GM18868 (cell line): ENCODE results near the gene LRTM2.

Experiments
- ATAC-seq: cut with Tn5 transposase; IDR thresholded peaks from one replicate; pipeline ENCODE4 v1.9.1; 2021; ENCODE audit warnings: mild to moderate bottlenecking, moderate library complexity; ENCODE audit not compliant: unreplicated experiment

The LRTM2 gene

DNA sequence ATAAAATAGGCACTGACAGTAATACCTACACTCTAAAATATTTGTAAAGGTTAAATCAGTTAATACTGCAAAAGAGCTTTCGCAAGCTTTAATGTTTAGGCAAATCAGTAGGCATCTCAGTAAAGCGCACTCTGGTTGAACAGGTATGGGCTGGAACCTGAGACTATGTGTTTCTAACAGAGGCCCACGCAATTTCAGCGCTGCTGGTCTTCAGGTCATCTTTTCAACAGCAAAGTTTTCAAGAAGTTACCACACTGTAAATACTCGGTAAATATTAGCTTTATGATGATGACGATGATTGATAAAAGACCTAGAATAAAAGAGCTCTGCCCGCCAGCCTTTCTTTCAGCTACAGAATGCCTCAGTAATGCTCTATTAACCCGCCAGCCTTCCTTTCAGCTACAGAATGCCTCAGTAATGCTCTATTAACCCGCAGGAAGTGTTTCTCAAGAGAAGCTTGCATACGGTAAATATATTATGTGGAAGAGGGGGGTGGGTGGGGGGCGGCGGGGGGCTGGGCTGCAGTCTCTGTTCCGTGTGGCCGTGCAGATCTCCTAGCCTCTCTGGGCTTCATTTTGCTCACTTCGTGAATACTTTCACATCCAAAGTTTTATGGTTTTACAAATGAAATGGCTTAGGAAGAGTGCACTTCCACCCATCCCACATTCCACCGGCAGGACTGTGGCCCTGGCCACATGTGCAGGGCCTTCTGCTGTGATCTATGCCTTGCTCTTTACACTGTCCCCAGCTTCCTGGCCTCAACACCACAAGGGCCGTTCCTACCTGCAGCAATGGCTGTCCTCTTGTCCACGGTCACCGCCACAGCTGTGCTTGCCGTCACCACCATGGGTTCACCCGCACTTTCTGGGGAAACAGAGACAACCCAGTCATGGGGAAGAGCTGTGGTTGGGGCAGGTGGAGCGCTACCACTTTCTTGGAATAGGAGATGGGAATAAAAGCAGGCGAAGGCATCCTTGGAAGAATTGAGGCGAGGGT, 19.9 kb downstream of the LRTM2 start:
- ATAC-seq: no peak

DNA sequence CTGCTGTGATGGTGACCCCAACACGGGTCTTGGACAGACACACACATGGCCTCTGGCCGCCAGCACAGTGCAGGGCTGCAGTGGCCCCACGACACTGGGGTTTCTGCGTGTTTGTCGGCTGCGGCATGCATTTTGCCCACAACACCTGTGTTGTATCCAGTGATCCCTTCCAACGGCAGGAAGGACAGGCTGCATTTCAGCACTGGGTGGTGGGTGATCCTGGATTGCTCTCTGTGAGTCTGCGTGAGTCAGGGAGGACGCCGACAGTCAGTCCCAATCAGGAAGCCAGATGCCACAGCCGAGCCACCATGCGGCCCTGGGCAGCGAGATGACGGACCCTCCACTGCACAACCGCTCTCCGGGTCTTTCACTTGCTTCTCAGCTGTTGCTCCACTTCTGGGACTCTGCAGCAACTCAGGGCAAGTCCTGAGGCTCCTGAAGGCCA, 20.6 kb downstream of the LRTM2 start:
- ATAC-seq: no peak

DNA sequence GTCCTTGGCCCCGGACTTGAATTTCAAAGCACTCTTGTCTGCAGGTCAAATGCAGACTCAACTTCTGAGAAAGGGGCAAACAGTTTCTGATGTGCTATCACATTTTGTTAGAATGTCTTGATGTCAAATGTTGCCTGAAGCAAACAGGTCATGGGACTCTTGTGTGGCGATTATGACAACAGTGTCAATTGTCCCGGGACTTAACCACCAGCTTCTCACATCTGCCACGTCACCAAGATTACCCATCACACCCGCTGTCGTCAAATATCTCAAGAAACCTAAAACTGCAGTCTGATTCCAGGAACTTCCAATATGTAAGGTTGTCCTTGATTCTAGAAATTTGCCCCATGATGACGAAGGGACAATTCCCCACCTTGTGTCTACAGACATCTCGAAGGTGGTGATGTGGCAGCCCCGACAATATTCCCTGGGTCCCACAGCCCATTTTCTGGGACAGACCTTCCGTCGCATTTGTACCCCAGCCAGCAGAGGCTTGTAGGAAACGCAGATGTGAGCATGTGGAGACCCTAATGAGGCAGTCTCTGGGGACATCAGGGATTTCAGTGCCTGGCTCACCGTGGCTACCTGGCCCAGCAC, 21.3 kb downstream of the LRTM2 start:
- no peak for ATAC-seq

DNA sequence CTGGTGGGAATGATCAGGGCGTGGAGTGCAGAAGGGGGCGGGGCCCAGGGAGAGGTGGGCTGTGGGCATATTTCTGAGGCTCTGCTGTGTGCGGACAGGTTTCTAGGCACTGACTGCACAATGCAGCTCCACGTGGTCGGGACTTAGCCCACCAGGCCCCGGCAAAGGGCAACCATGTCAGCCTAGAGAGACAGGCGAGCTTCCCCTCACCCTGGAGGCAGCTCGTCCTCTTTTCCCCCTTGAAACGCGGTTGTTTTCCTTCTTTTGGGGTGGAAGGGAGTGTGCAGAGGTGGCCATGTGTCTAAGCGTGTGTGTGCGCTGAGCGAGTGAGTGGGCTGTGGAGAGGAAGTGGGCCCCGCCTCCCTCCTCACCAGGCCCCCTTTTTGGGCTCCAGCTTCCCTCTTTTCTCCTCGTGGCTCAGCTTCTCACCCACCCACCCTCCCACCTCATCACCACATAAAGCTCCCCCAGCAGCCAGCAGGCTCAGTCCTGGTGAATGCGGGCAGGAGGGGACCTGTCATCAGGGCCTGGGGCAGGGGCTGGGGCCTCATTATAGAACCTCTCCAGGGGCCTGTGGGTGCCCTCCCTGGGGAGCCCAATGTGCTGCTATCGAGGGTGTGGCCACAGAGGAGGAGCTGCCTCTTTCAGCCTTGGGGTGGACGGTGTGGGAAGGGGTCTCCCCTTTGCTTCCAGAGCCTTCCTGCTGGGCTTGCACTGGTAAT, 22.0 kb downstream of the LRTM2 start:
- no peak for ATAC-seq

DNA sequence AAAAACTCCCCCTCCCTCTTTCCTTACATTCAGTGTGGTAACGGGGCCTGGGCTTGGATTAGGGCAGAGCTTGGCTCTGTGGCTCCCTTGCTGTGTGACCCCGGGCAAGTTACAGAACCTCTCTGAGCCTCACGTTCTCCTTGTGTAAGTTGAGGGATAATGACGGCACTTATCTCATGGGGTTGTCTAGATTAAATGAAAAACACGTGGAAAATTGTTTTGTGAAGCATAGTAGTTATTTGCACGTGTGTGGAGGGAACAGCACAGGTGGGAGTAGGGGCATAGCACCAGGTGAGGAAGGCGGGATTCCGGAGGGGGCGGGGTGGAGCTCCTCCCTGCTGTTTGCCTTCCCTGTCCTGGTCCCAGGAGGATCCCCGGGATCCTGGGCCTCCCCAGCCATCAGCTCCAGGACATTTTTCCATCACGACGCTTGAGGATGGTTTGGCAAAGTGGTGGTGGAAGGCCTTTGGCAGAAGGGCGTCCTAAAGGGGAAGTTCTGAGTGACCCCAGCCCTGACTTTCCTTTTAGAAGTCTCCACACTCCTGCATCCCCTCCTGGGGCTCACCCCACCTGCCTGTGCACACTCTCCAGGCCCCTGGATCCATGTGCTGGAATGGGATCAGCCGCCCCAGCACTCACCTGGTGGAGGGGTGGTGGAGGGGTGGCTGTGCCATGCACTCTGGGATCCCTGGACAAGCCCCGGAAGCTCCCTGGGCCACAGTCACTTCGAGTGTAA, 22.7 kb downstream of the LRTM2 start:
- ATAC-seq: no peak

DNA sequence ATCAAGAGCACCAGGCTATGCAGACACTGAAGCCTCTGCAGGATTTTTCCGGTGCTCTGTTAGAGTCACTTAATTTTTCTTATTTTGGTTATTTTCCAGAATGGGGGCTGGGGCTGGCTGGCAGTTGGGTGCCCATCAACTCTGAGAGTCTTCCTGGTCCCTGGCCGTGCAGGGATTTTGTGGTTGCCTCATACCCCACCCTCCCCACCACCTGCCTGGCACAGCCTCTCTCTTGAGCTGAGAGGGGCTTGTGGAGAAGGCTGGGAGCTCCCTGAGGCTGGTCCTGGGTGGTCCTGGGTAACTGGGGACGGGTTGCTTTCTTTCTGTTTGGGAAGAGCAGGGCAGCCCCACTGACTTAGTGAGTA, 23.3 kb downstream of the LRTM2 start:
- ATAC-seq: no peak

DNA sequence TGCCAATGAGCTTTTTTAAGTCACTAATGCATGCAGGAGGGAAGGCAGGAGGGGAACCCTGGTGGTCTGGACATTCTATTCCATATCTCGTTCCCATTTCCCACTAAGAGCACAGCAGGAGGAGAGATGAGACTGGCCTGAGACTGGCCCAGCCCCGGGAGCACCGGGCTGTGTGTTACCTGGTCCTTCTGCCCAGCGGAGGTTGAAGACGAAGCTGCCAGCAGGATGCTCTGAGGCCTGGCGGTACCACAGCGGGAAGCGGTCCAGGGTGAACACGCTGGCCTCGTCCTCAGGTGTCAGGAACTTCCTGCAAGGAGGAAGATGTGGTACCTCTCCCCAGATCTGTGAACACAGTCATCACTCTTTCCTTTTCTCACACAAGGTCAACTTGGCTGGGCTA, 23.9 kb downstream of the LRTM2 start:
- no peak for ATAC-seq

DNA sequence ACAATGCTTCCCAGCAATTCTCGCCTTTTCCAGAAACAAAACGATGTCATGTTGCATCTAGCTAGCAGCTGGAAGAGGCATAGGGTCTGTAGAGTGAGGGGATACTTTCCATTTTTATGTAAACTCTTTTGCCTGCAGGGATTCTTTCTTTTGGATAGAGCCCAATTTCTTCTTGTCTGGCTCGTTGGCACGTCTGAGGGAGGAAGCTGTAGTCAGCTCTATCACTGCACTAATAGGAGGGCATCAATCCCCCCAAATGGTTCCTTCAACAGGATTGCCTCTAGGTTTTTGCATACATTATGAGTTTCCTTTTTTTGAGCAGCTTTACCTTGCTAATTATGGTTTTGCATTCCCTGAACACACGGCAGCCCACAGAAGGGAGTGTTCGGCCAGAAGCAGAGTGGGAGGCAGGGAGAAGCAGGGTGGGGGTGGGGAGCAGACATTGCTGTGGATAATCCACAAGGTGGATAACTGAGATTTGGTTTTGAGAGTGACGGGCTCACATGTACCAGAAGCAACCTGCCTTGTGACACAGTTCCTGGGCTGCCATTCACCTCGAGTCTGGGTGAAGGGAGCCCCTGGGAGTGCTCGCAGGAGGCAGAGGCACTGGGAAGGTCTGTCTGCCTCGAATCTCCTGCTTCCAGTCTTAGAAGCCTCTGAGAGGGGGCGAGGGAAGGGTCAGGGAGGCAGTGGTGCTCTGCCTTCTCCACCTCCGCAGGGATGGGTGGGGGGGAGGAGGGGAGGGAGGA, 24.5 kb downstream of the LRTM2 start:
- no peak for ATAC-seq

DNA sequence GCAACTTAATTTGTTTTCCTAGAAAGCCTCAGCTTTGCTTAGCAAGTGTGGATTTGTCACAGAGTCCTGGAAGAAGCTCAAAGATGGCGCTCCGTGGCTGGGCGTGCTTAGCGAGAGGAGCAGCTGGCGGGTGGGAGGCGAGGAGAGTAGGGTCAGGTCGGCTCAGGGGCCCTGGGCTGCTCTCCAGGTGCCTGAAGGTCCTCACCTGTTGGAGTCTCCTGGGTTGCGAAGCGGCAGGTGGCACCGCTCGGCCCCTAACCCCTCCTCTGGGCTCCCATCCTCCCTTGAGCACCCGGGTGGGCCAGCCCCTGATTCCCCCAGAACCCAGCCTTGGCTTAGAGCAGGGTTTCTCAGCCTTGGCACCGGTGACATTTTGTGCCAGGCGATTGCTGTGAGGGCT, 25.1 kb downstream of the LRTM2 start:
- ATAC-seq: no peak

DNA sequence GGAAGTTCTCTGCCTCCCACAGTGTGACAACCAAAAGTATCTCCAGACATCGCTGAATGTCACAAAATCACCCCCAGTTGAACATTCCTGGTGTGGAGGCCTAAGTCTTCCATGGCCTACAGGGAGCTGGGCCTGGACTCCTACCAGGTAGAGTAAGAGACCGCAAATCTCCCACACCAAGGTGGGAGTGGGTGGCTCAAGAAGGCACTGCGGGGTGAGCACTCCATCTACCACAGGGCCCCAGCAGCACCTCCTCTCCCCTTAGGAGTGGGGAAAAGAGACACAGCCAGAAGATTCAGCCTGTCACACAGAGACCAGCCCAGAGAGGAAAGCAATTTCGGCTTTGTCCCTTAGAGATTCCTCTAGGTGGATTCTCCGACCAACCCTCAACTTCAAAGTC, 25.5 kb downstream of the LRTM2 start:
- no peak for ATAC-seq

DNA sequence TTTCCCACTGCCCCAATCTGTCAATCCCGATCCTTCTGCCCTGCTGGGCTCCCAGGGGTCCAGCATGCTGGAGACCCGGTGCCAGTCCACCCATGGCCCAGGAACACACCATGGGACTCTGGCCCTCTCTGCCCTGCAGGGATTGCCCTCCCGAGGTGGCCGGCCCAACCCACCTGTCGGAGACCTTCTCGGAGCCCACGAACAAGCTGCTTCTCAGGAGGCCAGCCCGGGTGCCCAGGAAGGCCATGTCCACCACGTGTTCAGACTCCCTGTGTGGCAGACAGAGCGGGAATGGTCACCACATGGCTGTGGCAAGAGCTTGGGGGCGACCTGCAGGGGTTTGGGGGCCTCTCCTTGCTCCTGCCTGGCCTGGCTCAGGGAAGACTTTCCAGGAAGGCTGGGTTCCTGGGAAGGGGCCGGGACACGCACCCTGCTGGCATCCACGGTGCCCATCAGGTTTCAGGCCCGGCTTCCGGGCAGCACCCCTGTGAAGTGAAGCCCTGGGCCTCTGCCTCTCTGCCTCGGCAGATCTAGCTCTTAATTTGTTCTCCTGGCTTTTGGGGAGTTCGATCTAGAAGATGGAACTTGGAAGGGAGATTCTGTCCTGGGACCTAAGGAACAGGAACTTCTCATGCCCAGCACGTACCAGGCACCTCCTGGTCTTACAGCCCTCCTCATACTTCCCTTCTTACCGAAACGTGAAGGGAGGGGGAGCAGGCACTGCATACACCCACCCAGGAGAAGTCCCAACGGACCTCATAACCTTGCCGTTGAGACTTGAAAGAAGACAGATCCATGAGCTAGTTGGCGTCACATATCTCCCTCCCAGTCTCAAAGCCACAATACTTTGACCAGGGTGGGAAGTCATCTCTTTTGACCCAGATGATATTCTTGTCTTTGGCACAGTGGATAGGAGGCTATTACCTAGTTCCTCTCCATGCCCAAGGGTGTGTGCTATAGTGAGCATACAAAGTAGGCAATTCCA, 26.3 kb downstream of the LRTM2 start:
- ATAC-seq: no peak

DNA sequence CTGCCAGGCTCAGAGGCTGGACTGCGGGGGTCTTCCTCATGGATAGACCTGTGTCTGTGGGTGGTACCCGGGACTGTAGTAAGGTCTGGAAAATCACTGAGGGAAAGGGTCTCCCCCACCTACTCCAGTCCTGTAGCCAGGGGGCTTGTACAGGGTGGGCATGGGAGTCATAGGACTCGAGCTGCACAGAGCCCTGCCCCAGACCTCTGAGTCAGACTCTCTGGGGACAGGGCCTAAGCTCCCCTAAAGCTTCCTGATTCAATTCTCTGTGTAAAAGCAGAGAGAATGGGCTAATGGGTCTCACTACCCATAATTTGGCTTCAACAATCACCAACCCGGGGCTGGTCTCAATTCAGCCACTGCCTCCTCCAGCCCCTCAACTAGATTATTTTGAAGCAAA, 27.0 kb downstream of the LRTM2 start:
- ATAC-seq: no peak

DNA sequence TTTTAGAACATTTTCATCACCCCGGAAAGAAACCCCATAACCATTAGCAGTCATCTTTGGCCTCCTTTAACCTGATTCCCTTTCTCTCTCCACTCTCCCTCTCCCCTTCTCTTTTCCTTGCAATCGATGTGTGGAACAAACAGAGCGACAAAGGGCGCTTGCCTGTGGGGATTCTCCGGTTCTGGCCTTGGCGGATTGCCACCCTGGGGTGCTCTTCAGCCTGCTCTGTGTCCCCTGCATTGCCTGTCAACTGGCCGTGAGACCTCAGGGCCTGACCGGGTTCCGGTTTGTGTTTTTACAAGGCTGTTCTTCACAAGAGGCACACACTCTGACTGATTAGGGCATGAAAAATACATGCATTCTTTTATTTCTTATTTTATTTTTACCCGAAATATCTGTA, 27.8 kb downstream of the LRTM2 start:
- ATAC-seq: no peak

DNA sequence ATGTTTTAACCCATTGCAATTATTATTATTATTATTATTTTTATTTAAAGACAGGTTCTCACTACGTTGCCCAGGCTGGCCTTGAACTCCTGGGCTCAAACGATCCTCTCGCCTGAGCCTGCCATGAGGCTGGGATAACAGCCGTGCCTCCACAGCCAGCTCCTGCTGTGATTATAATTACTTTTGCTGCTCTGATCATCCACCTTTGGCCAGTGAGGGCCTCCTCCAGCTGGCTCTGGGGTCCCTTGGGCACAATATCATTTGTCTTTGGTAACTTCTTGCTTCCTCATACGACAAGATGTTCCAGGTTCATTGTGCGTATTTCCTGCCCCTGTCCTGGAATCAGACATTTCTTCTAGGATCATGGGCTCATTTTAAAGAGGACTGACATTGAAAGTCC, 28.4 kb downstream of the LRTM2 start:
- no peak for ATAC-seq

DNA sequence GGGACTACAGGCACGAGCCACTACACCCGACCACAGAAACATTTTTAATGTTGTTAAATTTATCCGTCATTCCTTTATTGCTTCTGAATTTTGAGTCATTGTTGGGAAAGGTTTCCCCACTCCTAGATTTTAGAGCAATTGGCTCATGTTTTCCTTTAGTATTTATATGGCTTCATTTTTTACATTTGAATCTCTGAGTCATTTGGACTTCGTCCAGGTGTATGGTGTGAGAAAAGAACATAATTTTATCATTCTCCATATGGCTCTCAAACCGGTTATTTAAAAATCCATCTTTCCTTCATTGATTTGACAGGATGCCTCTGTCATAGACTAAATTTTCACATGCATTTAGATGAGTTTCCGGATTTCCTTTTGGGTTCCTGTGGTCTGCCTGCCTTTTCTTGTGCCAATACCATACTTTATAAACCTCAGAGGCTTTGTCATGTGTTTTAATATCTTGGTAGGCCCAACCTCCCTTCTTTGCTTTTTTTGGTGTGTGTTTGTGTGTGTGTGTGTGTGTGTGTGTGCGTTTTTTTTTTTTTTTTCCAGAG, 30.9 kb downstream of the LRTM2 start:
- ATAC-seq: no peak

DNA sequence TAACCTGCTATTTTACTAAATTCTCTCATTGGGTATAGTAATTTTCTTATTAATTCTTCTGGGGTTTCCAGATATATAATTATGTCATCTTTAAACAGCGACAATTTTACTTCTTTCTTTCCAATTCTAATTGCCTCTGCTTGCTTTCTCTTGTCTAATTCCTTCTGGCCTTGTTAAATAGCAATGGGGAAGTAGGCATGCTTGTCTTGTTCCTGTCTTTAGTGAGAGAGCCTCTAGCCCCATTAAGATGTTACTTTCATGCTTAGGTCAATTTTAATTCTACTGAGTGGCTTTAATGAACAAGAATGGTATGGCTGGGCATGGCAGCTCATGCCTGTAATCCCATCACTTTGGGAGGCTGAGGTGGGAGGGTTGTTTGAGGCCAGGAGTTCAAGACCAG, 31.7 kb downstream of the LRTM2 start:
- no peak for ATAC-seq

DNA sequence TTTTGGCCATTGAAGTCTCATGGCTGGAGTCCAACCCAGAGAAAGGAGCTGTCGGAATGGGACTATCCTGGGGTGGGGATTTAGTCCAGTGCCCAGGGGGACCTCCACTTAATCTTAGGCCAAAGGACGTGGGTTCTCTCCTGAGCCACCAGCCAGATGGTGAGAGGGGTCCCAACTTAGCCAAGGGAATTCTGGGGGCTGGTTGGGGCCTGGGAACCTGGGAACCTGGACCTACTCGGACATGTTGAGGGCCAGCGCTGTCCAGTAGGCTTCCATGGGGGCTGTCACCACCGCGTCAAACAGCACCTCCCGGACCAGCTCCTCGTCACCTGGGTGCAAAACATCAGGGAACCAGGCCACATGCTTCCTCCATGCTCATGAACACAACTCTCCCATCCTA, 33.4 kb downstream of the LRTM2 start:
- ATAC-seq: no peak

DNA sequence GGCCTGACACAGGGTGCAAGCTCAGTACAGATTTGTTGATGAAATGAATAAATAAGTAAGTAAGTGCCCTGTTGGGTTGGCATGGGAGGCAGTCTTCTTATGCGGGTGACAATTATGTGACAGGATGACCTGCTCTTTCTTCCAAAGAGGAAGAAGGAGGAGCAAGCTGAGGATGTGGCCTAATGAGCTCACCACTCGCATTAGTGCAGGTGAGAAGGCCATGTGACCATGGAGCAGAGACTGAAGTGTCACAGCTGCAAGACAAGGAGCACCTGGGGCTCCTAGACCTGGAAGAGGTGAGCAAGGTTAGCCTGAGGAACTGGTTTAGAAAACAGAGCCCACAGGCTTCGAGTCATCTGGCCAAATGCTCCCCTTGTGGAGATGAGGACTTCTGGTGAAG, 34.9 kb downstream of the LRTM2 start:
- no peak for ATAC-seq

DNA sequence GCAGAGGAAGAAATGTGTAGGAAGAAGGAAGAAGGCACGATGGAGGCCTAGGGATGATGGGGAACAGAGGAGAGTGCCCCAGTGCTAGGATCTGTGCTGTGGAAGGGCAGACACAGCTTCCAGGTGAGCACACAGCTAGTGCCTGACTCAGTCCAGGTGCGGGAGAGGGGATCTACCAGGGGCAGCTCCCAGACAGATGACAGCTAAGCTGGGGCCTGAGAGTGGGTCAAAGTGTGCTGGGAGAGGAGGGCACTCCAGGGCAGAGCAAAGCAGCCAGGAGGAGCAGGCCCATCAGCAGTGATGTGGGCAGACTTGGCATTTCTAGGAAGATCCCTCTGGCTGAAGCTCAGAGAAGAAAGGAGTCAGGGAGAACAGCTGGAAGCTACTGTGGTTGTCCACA, 36.7 kb downstream of the LRTM2 start:
- no peak for ATAC-seq
